Natural killer cell (primary cell): ENCODE results near the gene LRP5. TPM values are rescaled to one million over a fixed set of nuclear protein-coding genes. Genes with fewer than 3 reads are reported as not detected.

Source experiments
- ATAC-seq, 3 donors: fragments of 150-1000 bp in 2 of 3; fragments of 200-7000 bp in 1 of 3; cut with Tn5 transposase; 1 replicate in 1 of 3; 2 replicates in 2 of 3; pipeline ENCODE4 v1.10.0; 2021; ENCODE audit warnings: mild to moderate bottlenecking in 2 of 3, moderate library complexity in 2 of 3
- DNase-seq, 2 donors: peaks; one replicate each; pipeline versions ENCODE4 v3.0.0 to v3.0.0-alpha.2; 2013 to 2021; ENCODE audit warnings: mixed read lengths in 1 of 2
- H3K27ac ChIP-seq: one replicate; pipeline ENCODE4 v1.5.1; 2013; ENCODE audit warnings: mild to moderate bottlenecking, low read length
- H3K27me3 ChIP-seq: one replicate; pipeline ENCODE4 v1.6.1; 2013; ENCODE audit warnings: low read length; ENCODE audit not compliant: control insufficient read depth, insufficient read depth
- H3K36me3 ChIP-seq: one replicate; pipeline ENCODE4 v1.6.1; 2013; ENCODE audit warnings: low read length; ENCODE audit not compliant: control insufficient read depth, insufficient read depth
- H3K4me1 ChIP-seq: one replicate; pipeline ENCODE4 v1.6.1; 2013; ENCODE audit warnings: low read length; ENCODE audit not compliant: control insufficient read depth, insufficient read depth
- H3K4me3 ChIP-seq: one replicate; pipeline ENCODE4 v1.5.1; 2013; ENCODE audit warnings: low read length
- H3K9me3 ChIP-seq: one replicate; pipeline ENCODE4 v1.6.1; 2013; ENCODE audit warnings: low read length; ENCODE audit not compliant: control insufficient read depth, insufficient read depth
- H3K27ac Mint-ChIP-seq, 2 donors: one replicate each; pipeline ENCODE4 v1.8.0; 2022; ENCODE audit warnings: mild to moderate bottlenecking in 2 of 2, mixed read lengths in 2 of 2, moderate library complexity in 1 of 2
- H3K27me3 Mint-ChIP-seq, 2 donors: one replicate each; pipeline ENCODE4 v1.8.0; 2022; ENCODE audit warnings: low read depth in 2 of 2, mixed read lengths in 2 of 2
- H3K36me3 Mint-ChIP-seq: one replicate; pipeline ENCODE4 v1.8.0; 2022; ENCODE audit warnings: mixed read lengths
- H3K4me1 Mint-ChIP-seq, 2 donors: one replicate each; pipeline ENCODE4 v1.8.0; 2022; ENCODE audit warnings: mixed read lengths in 2 of 2
- H3K4me3 Mint-ChIP-seq: one replicate; pipeline ENCODE4 v1.8.0; 2022; ENCODE audit warnings: mild to moderate bottlenecking, moderate library complexity, mixed read lengths
- H3K9me3 Mint-ChIP-seq, 2 donors: one replicate each; pipeline ENCODE4 v1.8.0; 2022; ENCODE audit warnings: mixed read lengths in 2 of 2
- WGBS: methylation state at CpG from one replicate; pipeline ENCODE4 v1.1.7; 2013; ENCODE audit warnings: missing lambda C conversion rate; ENCODE audit not compliant: insufficient coverage; 5-methylcytosine and 5-hydroxymethylcytosine counted together
- intact Hi-C: fragments of 100-400 bp; cut with micrococcal nuclease; formaldehyde crosslinking; loops from one replicate; pipeline ENCODE4 v1.14.2; 2022
- total RNA-seq, 4 donors: library from RNA; stranded (reverse); fragments of 120-200 nt in 1 of 4; gene quantifications; one replicate each; pipeline versions ENCODE4 v1.2.3 to v1.2.4, GENCODE V29; 2013 to 2022
- TF ChIP-seq, protein P1 (sequence below): fragments of 200-600 bp; IDR thresholded peaks from one replicate; pipeline ENCODE4 v1.8.0; 2022; ENCODE audit warnings: antibody characterized with exemption

Gene LRP5
- total RNA-seq, 3 donors from 2014 or later (not counting 1 experiment from before 2014, with no cell fraction given) = 0.36 to 1.3 (median 0.89) TPM

DNA sequence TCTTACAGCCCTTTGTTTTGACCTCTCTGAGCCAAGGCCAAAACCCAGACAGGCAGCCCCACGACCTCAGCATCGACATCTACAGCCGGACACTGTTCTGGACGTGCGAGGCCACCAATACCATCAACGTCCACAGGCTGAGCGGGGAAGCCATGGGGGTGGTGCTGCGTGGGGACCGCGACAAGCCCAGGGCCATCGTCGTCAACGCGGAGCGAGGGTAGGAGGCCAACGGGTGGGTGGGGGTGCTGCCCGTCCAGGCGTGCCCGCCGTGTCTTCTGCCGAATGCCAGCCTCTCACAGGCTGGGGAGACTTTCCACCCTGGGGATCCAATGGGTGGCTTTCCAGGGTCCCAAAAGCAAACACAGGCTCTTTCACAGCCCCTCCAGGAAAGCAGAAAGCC lies 111.1 kb downstream of the LRP5 start:
- H3K27me3 ChIP-seq = no peaks in the 10 kb centered on the region
- no peaks in the 10 kb centered on the region for H3K36me3 Mint-ChIP-seq
- 93% methylated on average over 21 of the region's 21 CpGs for WGBS
- peaks cover 0 to 1% of the 10 kb centered on the region in 2 donors for H3K9me3 Mint-ChIP-seq
- no peak for DNase-seq
- H3K4me3 ChIP-seq = no peak overlapping the region
- H3K4me3 Mint-ChIP-seq = no peak overlapping the region
- H3K27ac Mint-ChIP-seq = no peak overlapping the region
- intact Hi-C loops = no loop called here
- no peaks in the 10 kb centered on the region for H3K36me3 ChIP-seq
- H3K4me1 ChIP-seq = no peaks in the 10 kb centered on the region
- H3K4me1 Mint-ChIP-seq = no peaks in the 10 kb centered on the region
- H3K27me3 Mint-ChIP-seq = no peaks in the 10 kb centered on the region
- no peak for ATAC-seq
- TF ChIP-seq, protein P1, sequence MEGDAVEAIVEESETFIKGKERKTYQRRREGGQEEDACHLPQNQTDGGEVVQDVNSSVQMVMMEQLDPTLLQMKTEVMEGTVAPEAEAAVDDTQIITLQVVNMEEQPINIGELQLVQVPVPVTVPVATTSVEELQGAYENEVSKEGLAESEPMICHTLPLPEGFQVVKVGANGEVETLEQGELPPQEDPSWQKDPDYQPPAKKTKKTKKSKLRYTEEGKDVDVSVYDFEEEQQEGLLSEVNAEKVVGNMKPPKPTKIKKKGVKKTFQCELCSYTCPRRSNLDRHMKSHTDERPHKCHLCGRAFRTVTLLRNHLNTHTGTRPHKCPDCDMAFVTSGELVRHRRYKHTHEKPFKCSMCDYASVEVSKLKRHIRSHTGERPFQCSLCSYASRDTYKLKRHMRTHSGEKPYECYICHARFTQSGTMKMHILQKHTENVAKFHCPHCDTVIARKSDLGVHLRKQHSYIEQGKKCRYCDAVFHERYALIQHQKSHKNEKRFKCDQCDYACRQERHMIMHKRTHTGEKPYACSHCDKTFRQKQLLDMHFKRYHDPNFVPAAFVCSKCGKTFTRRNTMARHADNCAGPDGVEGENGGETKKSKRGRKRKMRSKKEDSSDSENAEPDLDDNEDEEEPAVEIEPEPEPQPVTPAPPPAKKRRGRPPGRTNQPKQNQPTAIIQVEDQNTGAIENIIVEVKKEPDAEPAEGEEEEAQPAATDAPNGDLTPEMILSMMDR = no peak
- H3K27ac ChIP-seq = no peak overlapping the region
- no peaks in the 10 kb centered on the region for H3K9me3 ChIP-seq

GRCh38 chr11:68424101-68424632 lies 111.8 kb downstream of the LRP5 start:
- Mint-ChIP-seq H3K9me3 (peaks cover 0 to 5% of the 10 kb centered on the region in 2 donors), H3K27ac (no peak overlapping the region), H3K4me3 (no peak overlapping the region), H3K27me3 (no peaks in the 10 kb centered on the region), H3K4me1 (no peaks in the 10 kb centered on the region), H3K36me3 (no peaks in the 10 kb centered on the region)
- H3K27me3 ChIP-seq = no peaks in the 10 kb centered on the region
- 93% methylated on average over 19 of the region's 19 CpGs for WGBS
- no peak overlapping the region for H3K4me3 ChIP-seq
- intact Hi-C loops = no loop called here
- no peak overlapping the region for H3K27ac ChIP-seq
- ATAC-seq = no peak
- H3K4me1 ChIP-seq = no peaks in the 10 kb centered on the region
- peaks cover under 1% of the 10 kb centered on the region for H3K9me3 ChIP-seq
- TF ChIP-seq, protein P1 = no peak
- H3K36me3 ChIP-seq = no peaks in the 10 kb centered on the region
- DNase-seq = no peak

GRCh38 chr11:68424981-68425865 lies 112.8 kb downstream of the LRP5 start:
- peaks cover 8% of the 10 kb centered on the region for H3K36me3 Mint-ChIP-seq
- no peak overlapping the region for H3K4me3 Mint-ChIP-seq
- TF ChIP-seq, protein P1 = no peak
- H3K27me3 Mint-ChIP-seq = no peaks in the 10 kb centered on the region
- ATAC-seq (no peak), DNase-seq (no peak)
- no peaks in the 10 kb centered on the region for H3K4me1 Mint-ChIP-seq
- Histone ChIP-seq H3K4me1 (no peaks in the 10 kb centered on the region), H3K9me3 (peaks cover 9% of the 10 kb centered on the region), H3K27ac (no peak overlapping the region), H3K4me3 (no peak overlapping the region), H3K27me3 (no peaks in the 10 kb centered on the region), H3K36me3 (no peaks in the 10 kb centered on the region)
- 94% methylated on average over 40 of the region's 40 CpGs for WGBS
- no peak overlapping the region for H3K27ac Mint-ChIP-seq
- H3K9me3 Mint-ChIP-seq = peaks cover 2 to 11% of the 10 kb centered on the region in 2 donors
- intact Hi-C loops = no loop called here
